ENCODE data around the gene RGS13.

The RGS13 gene, protein sequence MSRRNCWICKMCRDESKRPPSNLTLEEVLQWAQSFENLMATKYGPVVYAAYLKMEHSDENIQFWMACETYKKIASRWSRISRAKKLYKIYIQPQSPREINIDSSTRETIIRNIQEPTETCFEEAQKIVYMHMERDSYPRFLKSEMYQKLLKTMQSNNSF

GRCh38 chr1:192635939-192636338, at the start of gene RGS13:
RGS13 (plus strand) TSS chr1:192636147; CDS start chr1:192644335, 8,188 bp downstream.
- no peak for DNase-seq (ENCODE audit: low read depth in 2 of 2)

DNA sequence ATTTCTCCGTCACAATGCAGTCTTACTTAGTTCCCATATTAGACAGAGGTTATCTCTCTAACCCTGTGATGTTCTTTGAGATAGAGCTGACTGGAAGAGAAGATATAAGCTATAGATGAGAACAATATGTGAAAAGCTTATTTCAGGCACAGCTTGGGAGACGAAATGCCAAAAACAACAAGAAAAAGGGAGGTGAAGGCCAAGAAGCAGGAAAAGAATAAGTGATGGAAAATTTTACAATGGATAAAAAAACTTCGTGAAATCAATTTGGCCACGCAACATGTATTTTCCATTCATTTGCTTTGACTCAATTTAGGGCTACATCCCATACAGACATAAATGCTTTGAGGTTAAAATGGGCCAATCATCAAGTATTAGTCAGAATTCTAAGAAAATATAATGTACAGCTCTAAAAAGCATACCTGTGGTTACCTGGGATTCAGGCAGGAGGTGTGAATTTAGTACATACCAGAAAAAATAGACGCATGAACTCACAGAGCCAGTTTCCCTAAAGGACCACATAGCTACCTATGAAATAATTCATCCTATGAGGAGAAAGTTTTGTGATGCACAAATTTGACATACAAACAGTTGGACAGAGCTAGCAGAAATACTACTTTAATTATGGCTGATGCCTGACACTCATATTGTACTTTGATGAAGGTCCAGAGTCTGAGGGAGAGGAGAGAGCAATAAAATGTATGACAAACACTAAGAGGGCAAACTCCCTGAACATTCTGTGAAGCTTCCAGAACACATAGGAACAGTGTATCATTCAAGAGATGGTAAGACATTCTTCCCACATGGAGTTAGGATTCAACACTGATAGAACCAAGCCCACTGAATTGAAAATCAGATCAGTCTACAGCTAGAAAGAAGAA, 48.3 kb upstream of the RGS13 start:
- DNase-seq (ENCODE audit: low read depth in 2 of 2): no peak

DNA sequence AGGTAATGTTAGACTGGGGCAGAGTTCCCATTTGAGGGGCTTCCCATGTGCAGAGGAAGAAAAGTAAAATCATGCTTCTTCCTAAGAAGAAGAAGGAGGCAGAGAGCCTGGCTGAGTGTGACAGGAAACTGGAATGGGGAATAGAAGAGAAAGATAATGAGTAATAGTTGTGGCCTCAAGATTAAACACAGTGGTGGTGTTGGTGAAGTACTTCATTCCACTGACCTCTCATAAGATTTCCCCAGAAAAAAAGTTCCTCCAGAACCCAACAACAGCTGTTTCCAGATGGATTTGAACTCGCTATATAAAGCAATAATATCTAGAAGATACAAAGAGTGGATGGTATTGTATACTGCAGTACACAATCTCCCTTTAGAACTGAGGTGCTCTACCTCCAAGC, 47.4 kb upstream of the RGS13 start:
- DNase-seq (ENCODE audit: low read depth in 2 of 2): no peak

DNA sequence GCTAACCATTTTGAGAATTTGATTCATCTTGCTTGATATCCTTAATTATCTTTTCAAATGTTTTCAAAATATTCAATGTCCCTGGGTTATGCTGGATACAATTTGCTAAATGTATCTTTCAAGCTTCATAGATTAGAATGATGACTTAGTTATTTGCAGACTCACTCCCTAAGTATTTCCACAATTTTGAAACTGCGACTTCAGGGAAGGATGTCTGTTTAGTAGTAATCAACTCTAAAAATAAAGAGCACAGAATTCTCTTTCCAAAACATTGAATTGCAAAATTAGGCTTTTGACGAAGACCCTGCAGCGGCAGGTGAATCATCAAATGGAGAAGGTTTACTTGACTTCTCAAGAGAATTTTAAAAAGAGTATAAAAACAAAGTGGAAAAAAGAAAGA, 46.1 kb upstream of the RGS13 start:
- DNase-seq (ENCODE audit: low read depth in 2 of 2): no peak

- DNase-seq (ENCODE audit: low read depth in 2 of 2): no peak
Measured at GRCh38 chr1:192592517-192592916, 43.4 kb upstream of the RGS13 start.

DNA sequence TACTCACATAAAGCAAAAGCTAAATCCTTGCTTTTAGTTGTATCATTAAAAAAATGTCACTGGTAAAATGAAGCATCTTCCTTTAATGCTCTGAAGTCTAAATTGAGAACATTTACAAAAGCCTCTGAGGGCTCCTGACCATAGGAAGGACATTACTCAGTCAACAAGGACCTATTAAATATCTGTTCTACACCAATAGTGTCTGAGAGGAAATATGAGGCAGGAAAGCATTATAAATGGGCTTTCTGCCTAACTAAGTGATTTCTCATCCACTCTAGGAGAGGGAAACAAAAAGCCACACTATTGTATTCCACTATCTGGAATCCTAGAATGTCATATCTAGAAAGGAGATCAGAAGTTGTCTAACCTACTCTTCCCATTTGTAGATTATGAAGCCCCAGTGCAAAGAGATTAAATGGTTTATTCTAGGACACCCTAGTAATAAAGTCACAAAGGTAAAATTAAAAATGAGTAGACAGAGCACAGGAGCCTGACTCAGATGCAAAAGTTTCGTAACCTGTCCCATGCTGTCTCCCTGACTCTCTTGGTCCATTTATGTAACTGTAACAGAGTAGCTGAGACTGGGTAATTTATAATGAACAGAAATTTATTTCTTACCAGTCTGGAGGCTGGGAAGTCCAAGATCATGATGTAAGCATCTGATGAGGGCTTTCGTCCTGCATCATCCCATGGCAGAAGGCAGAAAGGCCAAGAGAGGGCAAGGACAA, 42.8 kb upstream of the RGS13 start:
- DNase-seq (ENCODE audit: low read depth in 2 of 2): no peak

DNA sequence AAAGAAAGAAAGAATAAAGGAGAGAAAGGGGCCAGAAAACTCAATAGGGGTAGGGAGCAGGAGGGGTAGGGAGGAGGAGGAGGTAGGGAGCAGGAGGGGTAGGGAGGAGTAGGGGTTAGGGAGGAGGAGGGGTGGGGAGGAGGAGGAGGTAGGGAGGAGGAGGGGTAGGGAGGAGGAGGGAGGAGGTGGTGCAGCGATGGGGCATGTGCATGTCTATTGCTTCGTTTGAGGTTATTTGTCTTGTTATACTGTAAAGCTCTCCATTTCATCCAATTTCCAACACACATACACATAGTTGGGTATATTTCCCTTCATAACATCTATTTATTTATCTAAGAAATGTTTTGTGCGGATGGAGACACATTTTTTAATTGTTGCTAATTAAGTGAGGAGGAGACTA, 40.6 kb upstream of the RGS13 start:
- no peak for DNase-seq (ENCODE audit: low read depth in 2 of 2)

GRCh38 chr1:192598589-192598988, 37.4 kb upstream of the RGS13 start:
- DNase-seq (ENCODE audit: low read depth in 2 of 2): no peak

- DNase-seq (ENCODE audit: low read depth in 2 of 2): no peak
Measured at GRCh38 chr1:192600275-192600674, 35.7 kb upstream of the RGS13 start.

DNA sequence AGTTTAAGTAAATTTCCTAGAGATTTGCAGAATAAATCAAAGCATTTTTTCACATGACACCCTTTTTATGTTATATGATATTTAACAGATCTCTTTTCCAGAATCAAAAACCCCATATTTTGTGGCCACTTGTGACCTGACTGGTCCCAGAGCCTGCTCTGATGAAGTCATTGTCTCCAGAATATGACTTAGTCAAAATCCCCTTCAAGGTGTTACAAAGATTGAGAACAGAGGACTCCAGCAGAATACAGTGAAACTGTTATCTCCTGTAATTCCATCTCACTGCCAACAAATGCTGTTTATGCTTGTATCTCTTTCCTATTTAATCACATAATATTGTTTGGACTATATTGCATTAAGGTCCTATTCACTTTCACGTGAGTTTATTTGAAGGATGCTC, 34.8 kb upstream of the RGS13 start:
- no peak for DNase-seq (ENCODE audit: low read depth in 2 of 2)

DNA sequence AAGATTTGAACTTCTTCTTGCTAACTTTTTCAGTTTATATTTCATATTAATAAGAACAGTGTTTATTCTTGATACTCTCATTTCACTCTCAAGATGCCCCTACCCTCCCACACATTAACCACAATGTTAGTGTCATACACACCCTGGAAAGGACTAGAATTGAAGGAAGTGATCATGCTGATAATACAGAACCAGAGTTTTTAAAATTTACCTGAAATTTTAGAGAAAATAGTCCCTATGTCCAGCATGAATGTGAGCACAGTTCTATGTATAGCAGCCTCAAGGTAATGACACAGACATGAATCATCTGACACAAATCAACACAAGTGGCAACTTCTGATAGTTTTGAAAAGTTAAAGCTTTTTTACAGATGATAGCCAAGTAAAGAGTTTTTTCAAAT, 34.4 kb upstream of the RGS13 start:
- DNase-seq (ENCODE audit: low read depth in 2 of 2): no peak

GRCh38 chr1:192602757-192603156, 33.2 kb upstream of the RGS13 start:
- no peak for DNase-seq (ENCODE audit: low read depth in 2 of 2)

- DNase-seq (ENCODE audit: low read depth in 2 of 2): no peak
Measured at GRCh38 chr1:192603218-192603787, 32.6 kb upstream of the RGS13 start.

- no peak for DNase-seq (ENCODE audit: low read depth in 2 of 2)
Measured at GRCh38 chr1:192604979-192605620, 30.8 kb upstream of the RGS13 start.

GRCh38 chr1:192608671-192609070, 27.3 kb upstream of the RGS13 start:
- DNase-seq (ENCODE audit: low read depth in 2 of 2): no peak

DNA sequence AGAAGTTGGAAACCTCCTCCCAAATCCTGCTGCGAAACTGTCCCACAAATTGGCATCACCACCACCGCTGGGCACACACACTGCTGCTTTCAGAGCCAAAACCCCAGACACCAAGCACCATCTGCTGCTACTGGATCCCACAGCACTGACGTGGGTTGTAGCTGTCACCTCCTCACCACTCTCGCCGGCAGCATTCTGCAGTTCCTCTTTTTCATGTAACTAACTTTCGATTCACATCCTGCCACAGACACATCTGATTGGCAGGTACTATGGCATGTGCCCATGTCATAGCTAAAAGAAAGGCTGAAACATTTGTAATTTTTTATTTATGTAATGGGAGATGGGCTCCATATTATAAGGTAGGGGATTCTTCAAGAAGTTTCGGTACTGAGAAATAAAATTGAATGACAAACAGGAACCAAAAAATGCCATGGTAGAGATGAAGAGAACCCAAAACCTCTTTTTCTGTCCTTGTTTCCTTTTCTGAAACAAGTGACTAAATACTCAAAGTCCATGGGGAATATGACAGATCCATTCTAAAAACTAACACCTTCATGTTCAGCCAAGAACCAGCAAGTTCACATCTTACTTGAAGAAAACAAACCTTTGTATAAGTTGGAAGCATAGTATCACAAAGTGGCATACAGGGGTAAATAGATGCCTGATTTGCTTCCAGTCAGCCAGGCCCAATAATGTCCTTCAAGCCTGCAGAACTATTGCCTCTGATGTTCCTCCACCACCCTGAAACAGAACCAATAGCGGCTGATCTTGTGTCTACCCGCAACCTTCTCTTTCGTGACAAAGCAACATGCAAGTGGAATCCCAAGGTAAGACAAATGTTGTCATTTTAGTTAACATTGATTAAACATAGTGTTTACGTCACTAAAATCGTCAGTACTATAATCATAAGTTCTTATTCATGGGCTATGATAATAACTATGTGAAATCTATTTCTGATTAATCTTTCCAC, 26.6 kb upstream of the RGS13 start:
- DNase-seq (ENCODE audit: low read depth in 2 of 2): peak; percentile 24 to 29

DNA sequence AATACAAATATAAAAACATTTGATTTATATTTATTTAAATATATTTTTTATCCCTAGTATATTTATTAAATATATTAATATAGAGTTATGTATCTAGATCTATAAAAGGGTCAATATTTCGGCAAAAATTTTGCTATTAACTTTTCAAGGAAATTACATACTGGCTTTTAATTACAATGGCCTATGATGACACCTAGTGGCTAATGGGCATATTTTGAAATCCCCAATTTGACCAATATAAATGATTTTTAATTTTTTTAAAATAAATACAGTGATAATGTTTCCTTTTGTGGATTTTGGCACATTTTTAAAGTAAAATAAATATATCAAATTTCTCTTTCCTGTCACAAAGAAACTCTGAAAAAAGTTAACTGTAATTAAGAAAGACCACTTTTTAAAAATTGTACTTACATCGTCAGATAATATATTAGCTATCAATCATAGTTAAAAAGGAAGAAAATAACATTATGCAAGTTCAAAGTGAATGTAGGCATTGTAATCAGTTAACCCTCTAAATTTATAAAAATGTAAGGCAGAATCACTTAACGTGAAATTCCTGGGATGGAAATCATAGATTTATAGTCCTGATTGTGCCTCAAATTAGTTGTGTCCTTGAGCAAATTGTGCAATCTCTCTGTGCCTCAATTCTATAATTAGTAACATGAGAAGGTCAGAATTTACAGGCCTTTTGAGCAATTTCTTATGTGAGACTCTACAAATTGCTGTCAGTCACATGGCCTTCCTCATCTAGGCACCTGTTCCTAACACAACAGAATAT, 25.6 kb upstream of the RGS13 start:
- DNase-seq (ENCODE audit: low read depth in 2 of 2): no peak

- no peak for DNase-seq (ENCODE audit: low read depth in 2 of 2)
Measured at GRCh38 chr1:192615055-192615454, 20.9 kb upstream of the RGS13 start.

DNA sequence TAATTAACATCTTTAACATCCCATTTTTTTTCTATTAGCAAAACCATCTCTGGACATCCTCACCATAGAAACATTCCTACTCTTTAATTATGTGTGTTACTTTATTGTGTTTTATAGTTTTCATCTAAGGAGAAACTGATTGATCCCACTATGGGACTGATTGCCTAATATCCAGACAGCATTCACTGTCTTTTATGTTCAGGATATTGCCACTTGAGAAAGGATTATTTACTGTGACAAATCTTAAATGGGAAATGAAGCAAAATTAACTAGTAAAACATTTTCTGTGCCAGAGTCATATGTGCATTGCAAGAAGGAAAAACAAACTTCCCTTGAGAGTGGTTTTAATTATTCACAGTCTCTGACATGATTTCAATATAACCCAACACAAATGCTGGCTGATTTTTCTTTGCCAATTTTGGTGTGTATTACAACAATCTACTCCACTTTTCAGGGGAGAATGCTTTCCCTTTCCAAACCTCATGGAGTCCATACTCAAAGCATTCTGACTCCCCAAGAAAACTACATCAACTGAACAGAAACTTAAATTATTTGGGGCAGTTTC, 15.8 kb upstream of the RGS13 start:
- no peak for DNase-seq (ENCODE audit: low read depth in 2 of 2)
